ENCODE measurements around the gene GRID2.

- TF ChIP-seq, protein P1, sequence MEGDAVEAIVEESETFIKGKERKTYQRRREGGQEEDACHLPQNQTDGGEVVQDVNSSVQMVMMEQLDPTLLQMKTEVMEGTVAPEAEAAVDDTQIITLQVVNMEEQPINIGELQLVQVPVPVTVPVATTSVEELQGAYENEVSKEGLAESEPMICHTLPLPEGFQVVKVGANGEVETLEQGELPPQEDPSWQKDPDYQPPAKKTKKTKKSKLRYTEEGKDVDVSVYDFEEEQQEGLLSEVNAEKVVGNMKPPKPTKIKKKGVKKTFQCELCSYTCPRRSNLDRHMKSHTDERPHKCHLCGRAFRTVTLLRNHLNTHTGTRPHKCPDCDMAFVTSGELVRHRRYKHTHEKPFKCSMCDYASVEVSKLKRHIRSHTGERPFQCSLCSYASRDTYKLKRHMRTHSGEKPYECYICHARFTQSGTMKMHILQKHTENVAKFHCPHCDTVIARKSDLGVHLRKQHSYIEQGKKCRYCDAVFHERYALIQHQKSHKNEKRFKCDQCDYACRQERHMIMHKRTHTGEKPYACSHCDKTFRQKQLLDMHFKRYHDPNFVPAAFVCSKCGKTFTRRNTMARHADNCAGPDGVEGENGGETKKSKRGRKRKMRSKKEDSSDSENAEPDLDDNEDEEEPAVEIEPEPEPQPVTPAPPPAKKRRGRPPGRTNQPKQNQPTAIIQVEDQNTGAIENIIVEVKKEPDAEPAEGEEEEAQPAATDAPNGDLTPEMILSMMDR (IDR thresholded peaks at IDR 0.05 in 2 of 3, conservative IDR thresholded peaks at IDR 0.05 in 1 of 3; ENCODE audit: control insufficient read depth in 2 of 3, extremely low read depth in 1 of 3, insufficient read depth in 1 of 3, low read depth in 3 of 3, low read length in 3 of 3), result no peak
- TF ChIP-seq EP300 (IDR thresholded peaks at IDR 0.05; ENCODE audit: borderline replicate concordance in 1 of 2, control insufficient read depth in 1 of 2, low read depth in 2 of 2, low read length in 2 of 2), result no peak
- TF ChIP-seq EZH2 (IDR thresholded peaks at IDR 0.05; ENCODE audit: borderline replicate concordance, control insufficient read depth, low read depth, low read length), result no peak
- no peak for TF ChIP-seq SIN3A (IDR thresholded peaks at IDR 0.05; ENCODE audit: low read depth, low read length)
- TF ChIP-seq TARDBP (IDR thresholded peaks at IDR 0.05; ENCODE audit: borderline replicate concordance), result no peak
- TF ChIP-seq, protein P2, sequence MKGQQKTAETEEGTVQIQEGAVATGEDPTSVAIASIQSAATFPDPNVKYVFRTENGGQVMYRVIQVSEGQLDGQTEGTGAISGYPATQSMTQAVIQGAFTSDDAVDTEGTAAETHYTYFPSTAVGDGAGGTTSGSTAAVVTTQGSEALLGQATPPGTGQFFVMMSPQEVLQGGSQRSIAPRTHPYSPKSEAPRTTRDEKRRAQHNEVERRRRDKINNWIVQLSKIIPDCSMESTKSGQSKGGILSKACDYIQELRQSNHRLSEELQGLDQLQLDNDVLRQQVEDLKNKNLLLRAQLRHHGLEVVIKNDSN (IDR thresholded peaks at IDR 0.05; ENCODE audit: borderline replicate concordance, extremely low read length, insufficient read depth, low read depth, low read length), result no peak
- no peak for TF ChIP-seq CBFB (IDR thresholded peaks at IDR 0.05; ENCODE audit: low read depth)
- TF ChIP-seq SREBF2 (IDR thresholded peaks at IDR 0.05; ENCODE audit: low read length), result no peak
- TF ChIP-seq POU2F2 (IDR thresholded peaks at IDR 0.05; ENCODE audit: borderline replicate concordance, low read depth, low read length), result no peak
- TF ChIP-seq BHLHE40 (IDR thresholded peaks at IDR 0.05; ENCODE audit: borderline replicate concordance in 1 of 2, low read depth in 2 of 2, low read length in 1 of 2), result no peak
- TF ChIP-seq GABPA (IDR thresholded peaks at IDR 0.05; ENCODE audit: low read depth), result no peak
- TF ChIP-seq ZNF24 (IDR thresholded peaks at IDR 0.05), result no peak
- no peak for TF ChIP-seq HDAC6 (IDR thresholded peaks at IDR 0.05; ENCODE audit: unreplicated experiment)
- no peak for TF ChIP-seq POLR2A (IDR thresholded peaks at IDR 0.05; ENCODE audit: low read depth, low read length)
Measured at GRCh38 chr4:92265021-92265420, 38.7 kb upstream of the GRID2 start.

Data from GM12878 (cell line).